OCI-LY1 (cell line): ENCODE measurements around the gene ANKS6.

Source experiments
- CTCF ChIP-seq: fragments of 200-600 bp; sonication (generic), shearing (Covaris generic); IDR thresholded peaks from 2 replicates; pipeline ENCODE4 v1.5.1; 2017; ENCODE audit warnings: mild to moderate bottlenecking, antibody characterized with exemption, low read length, moderate library complexity, mixed read lengths
- EZH2 ChIP-seq: fragments of 200-600 bp; sonication (generic), shearing (Covaris generic); IDR thresholded peaks from 2 replicates; pipeline ENCODE4 v1.8.0; 2017; ENCODE audit warnings: borderline replicate concordance, mixed run types, mild to moderate bottlenecking, antibody characterized with exemption, low read length, moderate library complexity, mixed read lengths

- TF ChIP-seq EZH2 = no peak
- TF ChIP-seq CTCF = no peak
Measured at GRCh38 chr9:98743818-98744611, 52.3 kb downstream of the ANKS6 start.
